Measurements from ENCODE around the gene LSM7. TPM values are rescaled to one million over a fixed set of nuclear protein-coding genes. Genes with fewer than 3 reads are reported as not detected.

LSM7 gene
- total RNA-seq, 4 donors from 2014 or later: 51.8 to 186 (median 142) TPM

- DNase-seq: no peak
- Histone ChIP-seq H3K36me3 (no peaks in the 10 kb centered on the region), H3K4me1 (no peaks in the 10 kb centered on the region), H3K27me3 (no peaks in the 10 kb centered on the region), H3K9me3 (no peaks in the 10 kb centered on the region), H3K27ac (no peak overlapping the region), H3K4me3 (no peak overlapping the region)
- no peak for TF ChIP-seq POLR2A (IDR thresholded peaks at IDR 0.05)
- TF ChIP-seq, protein P1, sequence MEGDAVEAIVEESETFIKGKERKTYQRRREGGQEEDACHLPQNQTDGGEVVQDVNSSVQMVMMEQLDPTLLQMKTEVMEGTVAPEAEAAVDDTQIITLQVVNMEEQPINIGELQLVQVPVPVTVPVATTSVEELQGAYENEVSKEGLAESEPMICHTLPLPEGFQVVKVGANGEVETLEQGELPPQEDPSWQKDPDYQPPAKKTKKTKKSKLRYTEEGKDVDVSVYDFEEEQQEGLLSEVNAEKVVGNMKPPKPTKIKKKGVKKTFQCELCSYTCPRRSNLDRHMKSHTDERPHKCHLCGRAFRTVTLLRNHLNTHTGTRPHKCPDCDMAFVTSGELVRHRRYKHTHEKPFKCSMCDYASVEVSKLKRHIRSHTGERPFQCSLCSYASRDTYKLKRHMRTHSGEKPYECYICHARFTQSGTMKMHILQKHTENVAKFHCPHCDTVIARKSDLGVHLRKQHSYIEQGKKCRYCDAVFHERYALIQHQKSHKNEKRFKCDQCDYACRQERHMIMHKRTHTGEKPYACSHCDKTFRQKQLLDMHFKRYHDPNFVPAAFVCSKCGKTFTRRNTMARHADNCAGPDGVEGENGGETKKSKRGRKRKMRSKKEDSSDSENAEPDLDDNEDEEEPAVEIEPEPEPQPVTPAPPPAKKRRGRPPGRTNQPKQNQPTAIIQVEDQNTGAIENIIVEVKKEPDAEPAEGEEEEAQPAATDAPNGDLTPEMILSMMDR (IDR thresholded peaks at IDR 0.05): no peak
- intact Hi-C loops (cut with DNase I; ENCODE audit: low total_unique reads): no loop called here
Observed at GRCh38 chr19:2354670-2355069, 26.3 kb upstream of the LSM7 start.

GRCh38 chr19:2353887-2354592, 25.7 kb upstream of the LSM7 start:
- no peaks in the 10 kb centered on the region for H3K27me3 ChIP-seq
- TF ChIP-seq, protein P1 (IDR thresholded peaks at IDR 0.05): no peak
- no peak for TF ChIP-seq POLR2A (IDR thresholded peaks at IDR 0.05)
- DNase-seq: no peak
- H3K4me1 ChIP-seq: no peaks in the 10 kb centered on the region
- H3K4me3 ChIP-seq: no peak overlapping the region
- no peaks in the 10 kb centered on the region for H3K36me3 ChIP-seq
- H3K27ac ChIP-seq: no peak overlapping the region
- H3K9me3 ChIP-seq: no peaks in the 10 kb centered on the region
- intact Hi-C loops (cut with DNase I; ENCODE audit: low total_unique reads): no loop called here

- Histone ChIP-seq H3K9me3 (no peaks in the 10 kb centered on the region), H3K4me3 (no peak overlapping the region), H3K27me3 (no peaks in the 10 kb centered on the region), H3K36me3 (no peaks in the 10 kb centered on the region), H3K27ac (no peak overlapping the region), H3K4me1 (no peaks in the 10 kb centered on the region)
- TF ChIP-seq POLR2A (IDR thresholded peaks at IDR 0.05): no peak
- TF ChIP-seq, protein P1 (IDR thresholded peaks at IDR 0.05): no peak
- peak in 1 of 2 donors; percentile 12 for DNase-seq
- intact Hi-C loops (cut with DNase I; ENCODE audit: low total_unique reads): no loop called here
Observed at GRCh38 chr19:2353159-2353886, 24.9 kb upstream of the LSM7 start.

DNA sequence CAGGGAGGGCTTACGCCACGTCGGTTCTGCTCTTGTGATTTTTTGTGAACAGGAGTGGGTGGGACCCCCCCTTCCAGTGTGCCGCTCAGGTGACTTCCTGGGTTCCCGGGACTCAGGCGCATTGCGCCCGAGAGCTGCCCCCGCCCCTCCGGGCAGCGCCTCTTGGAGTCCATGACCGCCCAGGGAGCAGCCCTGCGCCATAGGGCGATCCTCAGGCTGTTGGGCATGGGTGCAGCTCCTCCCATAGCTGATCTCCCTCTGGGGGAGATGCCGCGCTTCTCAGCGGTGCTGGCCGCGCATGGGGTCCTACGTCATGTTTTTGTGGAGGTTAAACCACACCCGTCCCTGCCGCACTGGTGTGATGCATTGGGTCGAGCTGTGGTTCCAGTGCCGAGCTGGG, 23.7 kb upstream of the LSM7 start:
- intact Hi-C loops (cut with DNase I; ENCODE audit: low total_unique reads): no loop called here
- Histone ChIP-seq H3K27me3 (no peaks in the 10 kb centered on the region), H3K4me3 (no peak overlapping the region), H3K36me3 (no peaks in the 10 kb centered on the region), H3K27ac (no peak overlapping the region), H3K9me3 (no peaks in the 10 kb centered on the region), H3K4me1 (no peaks in the 10 kb centered on the region)
- TF ChIP-seq POLR2A (IDR thresholded peaks at IDR 0.05): no peak
- TF ChIP-seq, protein P1 (IDR thresholded peaks at IDR 0.05): no peak
- no peak for DNase-seq

DNA sequence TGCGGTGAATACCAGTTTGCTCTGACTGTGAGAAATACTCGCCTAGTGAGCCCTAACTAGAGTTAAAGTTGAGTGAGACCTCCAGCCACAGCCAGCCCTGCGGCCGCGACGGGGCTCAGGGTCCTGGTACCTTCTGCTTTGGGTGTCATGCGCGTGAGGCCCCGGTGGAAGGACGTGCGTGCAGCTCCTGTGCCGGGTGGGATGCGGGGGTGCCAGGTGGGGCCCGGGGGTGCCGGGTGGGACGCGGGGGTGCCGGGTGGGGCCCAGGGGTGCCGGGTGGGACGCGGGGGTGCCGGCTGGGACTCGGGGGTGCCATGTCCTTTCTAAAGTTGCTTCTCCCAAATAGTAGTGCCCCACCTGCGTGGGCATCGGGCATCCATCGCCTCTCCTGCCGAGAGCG, 23.2 kb upstream of the LSM7 start:
- TF ChIP-seq POLR2A (IDR thresholded peaks at IDR 0.05): no peak
- H3K4me3 ChIP-seq: no peak overlapping the region
- intact Hi-C loops (cut with DNase I; ENCODE audit: low total_unique reads): no loop called here
- H3K4me1 ChIP-seq: no peaks in the 10 kb centered on the region
- H3K27ac ChIP-seq: no peak overlapping the region
- H3K27me3 ChIP-seq: no peaks in the 10 kb centered on the region
- H3K36me3 ChIP-seq: no peaks in the 10 kb centered on the region
- no peaks in the 10 kb centered on the region for H3K9me3 ChIP-seq
- no peak for DNase-seq

Data from uterus (tissue), 4 donors.